HG02981 (cell line): ENCODE data around the gene USP17L10.
"Not testable (repeated sequence)": the region's sequence is repeated elsewhere in the genome, so short reads cannot be mapped to it uniquely, and the experiment has no call there.

Experiments
- ATAC-seq: cut with Tn5 transposase; IDR thresholded peaks from one replicate; pipeline ENCODE4 v1.9.1; 2021; ENCODE audit warnings: mild to moderate bottlenecking, moderate library complexity; ENCODE audit not compliant: unreplicated experiment

The USP17L10 gene, protein sequence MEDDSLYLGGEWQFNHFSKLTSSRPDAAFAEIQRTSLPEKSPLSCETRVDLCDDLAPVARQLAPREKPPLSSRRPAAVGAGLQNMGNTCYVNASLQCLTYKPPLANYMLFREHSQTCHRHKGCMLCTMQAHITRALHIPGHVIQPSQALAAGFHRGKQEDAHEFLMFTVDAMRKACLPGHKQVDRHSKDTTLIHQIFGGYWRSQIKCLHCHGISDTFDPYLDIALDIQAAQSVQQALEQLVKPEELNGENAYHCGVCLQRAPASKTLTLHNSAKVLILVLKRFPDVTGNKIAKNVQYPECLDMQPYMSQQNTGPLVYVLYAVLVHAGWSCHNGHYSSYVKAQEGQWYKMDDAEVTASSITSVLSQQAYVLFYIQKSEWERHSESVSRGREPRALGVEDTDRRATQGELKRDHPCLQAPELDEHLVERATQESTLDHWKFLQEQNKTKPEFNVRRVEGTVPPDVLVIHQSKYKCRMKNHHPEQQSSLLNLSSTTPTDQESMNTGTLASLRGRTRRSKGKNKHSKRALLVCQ

DNA sequence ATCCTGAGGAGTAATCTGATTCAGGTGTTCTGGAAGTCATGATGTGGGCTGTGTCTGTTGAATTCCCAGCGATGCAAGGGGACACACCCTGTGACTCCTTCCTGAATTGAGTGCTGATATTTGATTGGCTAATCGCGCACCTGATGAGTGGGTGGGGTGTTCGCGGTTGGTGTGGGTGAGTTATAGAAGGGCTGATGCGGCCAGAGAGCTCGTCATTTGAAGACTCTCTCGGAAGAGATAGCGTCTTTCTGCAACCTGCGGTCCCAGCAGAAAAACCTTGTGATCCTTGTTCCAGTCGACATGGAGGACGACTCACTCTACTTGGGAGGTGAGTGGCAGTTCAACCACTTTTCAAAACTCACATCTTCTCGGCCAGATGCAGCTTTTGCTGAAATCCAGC, at the start of gene USP17L10:
Gene USP17L10, plus strand, starts transcription at position 301 of the 400 bp plus-strand sequence. Its CDS starts 0 bp downstream, at position 301.
- not testable (repeated sequence) for ATAC-seq

DNA sequence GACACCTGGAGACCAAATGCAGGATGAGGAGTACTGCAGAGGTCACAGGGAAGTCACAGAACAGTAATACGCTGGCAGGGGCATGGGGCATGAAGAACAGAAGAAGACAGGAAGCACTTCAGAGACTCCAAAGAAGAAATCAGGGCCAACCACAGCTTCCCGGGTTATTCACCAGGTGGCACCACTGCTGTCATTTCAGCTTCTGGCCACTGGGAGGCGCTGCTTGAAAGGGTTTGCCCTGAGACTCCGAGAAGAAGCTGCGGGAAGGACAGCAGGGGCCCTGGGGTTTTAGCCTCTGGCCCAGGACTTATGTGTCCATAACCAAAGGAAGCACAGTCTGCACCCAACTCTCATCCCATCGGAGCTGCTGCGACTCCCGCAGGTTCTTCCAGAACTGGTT, 44.5 kb upstream of the USP17L10 start:
- ATAC-seq, result not testable (repeated sequence)

GRCh38 chr4:9169791-9170459, 40.5 kb upstream of the USP17L10 start, which contains the start of gene FAM90A26:
TSS of gene FAM90A26 (plus strand) at chr4:9170409. CDS start at chr4:9173173, 2,764 bp downstream.
- ATAC-seq, result not testable (repeated sequence)

- ATAC-seq, result not testable (repeated sequence)
These were observed 4.2 kb downstream of the USP17L10 start for GRCh38 chr4:9214701-9215100.

GRCh38 chr4:9215105-9215504, 4.6 kb downstream of the USP17L10 start, which contains the start of gene USP17L11:
TSS of gene USP17L11 (plus strand) at chr4:9215405. CDS start at chr4:9215405, 0 bp downstream.
- ATAC-seq, result not testable (repeated sequence)

DNA sequence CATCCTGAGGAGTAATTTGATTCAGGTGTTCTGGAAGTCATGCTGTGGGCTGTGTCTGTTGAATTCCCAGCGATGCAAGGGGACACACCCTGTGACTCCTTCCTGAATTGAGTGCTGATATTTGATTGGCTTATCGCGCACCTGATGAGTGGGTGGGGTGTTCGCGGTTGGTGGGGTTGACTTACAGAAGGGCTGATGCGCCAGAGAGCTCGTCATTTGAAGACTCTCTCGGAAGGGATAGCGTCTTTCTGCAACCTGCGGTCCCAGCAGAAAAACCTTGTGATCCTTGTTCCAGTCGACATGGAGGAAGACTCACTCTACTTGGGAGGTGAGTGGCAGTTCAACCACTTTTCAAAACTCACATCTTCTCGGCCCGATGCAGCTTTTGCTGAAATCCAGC, 9.4 kb downstream of the USP17L10 start, which contains the start of gene USP17L12:
Gene USP17L12, plus strand, starts transcription at position 301 of the 400 bp plus-strand sequence. Its CDS starts 0 bp downstream, at position 301.
- ATAC-seq, result not testable (repeated sequence)

GRCh38 chr4:9224596-9224995, 14.1 kb downstream of the USP17L10 start, which contains the start of gene USP17L13:
TSS of gene USP17L13 (plus strand) at chr4:9224896. CDS start at chr4:9224896, 0 bp downstream.
- ATAC-seq, result not testable (repeated sequence)

DNA sequence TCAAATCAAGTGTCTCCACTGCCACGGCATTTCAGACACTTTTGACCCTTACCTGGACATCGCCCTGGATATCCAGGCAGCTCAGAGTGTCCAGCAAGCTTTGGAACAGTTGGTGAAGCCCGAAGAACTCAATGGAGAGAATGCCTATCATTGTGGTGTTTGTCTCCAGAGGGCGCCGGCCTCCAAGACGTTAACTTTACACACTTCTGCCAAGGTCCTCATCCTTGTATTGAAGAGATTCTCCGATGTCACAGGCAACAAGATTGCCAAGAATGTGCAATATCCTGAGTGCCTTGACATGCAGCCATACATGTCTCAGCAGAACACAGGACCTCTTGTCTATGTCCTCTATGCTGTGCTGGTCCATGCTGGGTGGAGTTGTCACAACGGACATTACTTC, 19.8 kb downstream of the USP17L10 start:
- ATAC-seq, result not testable (repeated sequence)

DNA sequence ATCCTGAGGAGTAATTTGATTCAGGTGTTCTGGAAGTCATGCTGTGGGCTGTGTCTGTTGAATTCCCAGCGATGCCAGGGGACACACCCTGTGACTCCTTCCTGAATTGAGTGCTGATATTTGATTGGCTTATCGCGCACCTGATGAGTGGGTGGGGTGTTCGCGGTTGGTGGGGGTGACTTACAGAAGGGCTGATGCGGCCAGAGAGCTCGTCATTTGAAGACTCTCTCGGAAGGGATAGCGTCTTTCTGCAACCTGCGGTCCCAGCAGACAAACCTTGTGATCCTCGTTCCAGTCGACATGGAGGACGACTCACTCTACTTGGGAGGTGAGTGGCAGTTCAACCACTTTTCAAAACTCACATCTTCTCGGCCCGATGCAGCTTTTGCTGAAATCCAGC, 23.6 kb downstream of the USP17L10 start, which contains the start of gene USP17L15:
Gene USP17L15, plus strand, starts transcription at position 301 of the 400 bp plus-strand sequence. Its CDS starts 0 bp downstream, at position 301.
- ATAC-seq, result not testable (repeated sequence)

DNA sequence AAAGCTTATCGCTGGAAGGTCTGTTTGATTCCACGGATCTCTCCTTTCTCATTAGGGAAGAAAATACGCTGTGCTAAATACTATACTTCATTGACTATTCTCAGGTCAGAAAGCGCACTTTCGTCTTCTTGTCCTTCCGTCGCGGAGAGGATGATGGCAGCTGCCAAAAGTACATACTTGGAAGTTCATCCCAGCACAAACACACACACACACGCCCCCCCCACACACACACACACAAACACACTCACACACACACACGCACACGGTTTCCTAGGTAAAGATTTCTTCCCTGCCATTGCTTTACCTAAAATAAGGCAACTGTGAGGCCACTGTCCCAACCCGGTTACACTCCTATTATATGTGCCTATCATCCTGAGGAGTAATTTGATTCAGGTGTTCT, 28.0 kb downstream of the USP17L10 start:
- not testable (repeated sequence) for ATAC-seq

- not testable (repeated sequence) for ATAC-seq
These were observed 33.1 kb downstream of the USP17L10 start, which contains the start of gene USP17L17 for GRCh38 chr4:9243579-9243978. TSS of gene USP17L17 (plus strand) at chr4:9243879. CDS start at chr4:9243879, 0 bp downstream.

DNA sequence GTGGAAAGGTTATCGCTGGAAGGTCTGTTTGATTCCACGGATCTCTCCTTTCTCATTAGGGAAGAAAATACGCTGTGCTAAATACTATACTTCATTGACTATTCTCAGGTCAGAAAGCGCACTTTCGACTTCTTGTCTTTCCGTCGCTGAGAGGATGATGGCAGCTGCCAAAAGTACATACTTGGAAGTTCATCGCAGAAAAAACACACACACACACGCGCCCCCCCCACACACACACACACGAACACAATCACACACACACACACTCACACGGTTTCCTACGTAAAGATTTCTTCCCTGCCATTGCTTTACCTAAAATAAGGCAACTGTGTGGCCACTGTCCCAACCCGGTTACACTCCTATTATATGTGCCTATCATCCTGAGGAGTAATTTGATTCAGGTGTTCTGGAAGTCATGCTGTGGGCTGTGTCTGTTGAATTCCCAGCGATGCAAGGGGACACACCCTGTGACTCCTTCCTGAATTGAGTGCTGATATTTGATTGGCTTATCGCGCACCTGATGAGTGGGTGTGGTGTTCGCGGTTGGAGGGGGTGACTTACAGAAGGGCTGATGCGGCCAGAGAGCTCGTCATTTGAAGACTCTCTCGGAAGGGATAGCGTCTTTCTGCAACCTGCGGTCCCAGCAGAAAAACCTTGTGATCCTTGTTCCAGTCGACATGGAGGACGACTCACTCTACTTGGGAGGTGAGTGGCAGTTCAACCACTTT, 37.7 kb downstream of the USP17L10 start, which contains the start of gene USP17L18:
Gene USP17L18, plus strand, starts transcription at position 678 of the 728 bp plus-strand sequence. Its CDS starts 0 bp downstream, at position 678.
- not testable (repeated sequence) for ATAC-seq

- ATAC-seq, result not testable (repeated sequence)
These were observed 42.6 kb downstream of the USP17L10 start, which contains the start of gene USP17L19 for GRCh38 chr4:9253078-9253477. TSS of gene USP17L19 (plus strand) at chr4:9253378. CDS start at chr4:9253378, 0 bp downstream.

DNA sequence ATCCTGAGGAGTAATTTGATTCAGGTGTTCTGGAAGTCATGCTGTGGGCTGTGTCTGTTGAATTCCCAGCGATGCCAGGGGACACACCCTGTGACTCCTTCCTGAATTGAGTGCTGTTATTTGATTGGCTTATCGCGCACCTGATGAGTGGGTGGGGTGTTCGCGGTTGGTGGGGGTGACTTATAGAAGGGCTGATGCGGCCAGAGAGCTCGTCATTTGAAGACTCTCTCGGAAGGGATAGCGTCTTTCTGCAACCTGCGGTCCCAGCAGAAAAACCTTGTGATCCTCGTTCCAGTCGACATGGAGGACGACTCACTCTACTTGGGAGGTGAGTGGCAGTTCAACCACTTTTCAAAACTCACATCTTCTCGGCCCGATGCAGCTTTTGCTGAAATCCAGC, 47.4 kb downstream of the USP17L10 start, which contains the start of gene USP17L20:
Gene USP17L20, plus strand, starts transcription at position 301 of the 400 bp plus-strand sequence. Its CDS starts 0 bp downstream, at position 301.
- ATAC-seq, result not testable (repeated sequence)
